ENCODE results near the gene ZNF555.

- TF ChIP-seq CTCF (IDR thresholded peaks at IDR 0.05; ENCODE audit: low read depth, low read length, poor library complexity, severe bottlenecking) (no peak), EZH2phosphoT487 (IDR thresholded peaks at IDR 0.05; ENCODE audit: borderline replicate concordance, low read length) (no peak)
Measured at GRCh38 chr19:2888731-2889224, 47.5 kb downstream of the ZNF555 start.
